SU-DHL-6 (cell line): ENCODE measurements around the gene EMC9.

Experiments used
- EZH2phosphoT487 ChIP-seq: fragments of 200-600 bp; sonication (generic), shearing (Covaris generic); conservative IDR thresholded peaks from 2 replicates; pipeline ENCODE4 v1.6.1; 2018; ENCODE audit warnings: mild to moderate bottlenecking, antibody characterized with exemption, low read length, moderate library complexity, mixed read lengths
- TF ChIP-seq, protein P1 (sequence below): fragments of 200-600 bp; sonication (generic); IDR thresholded peaks from one replicate; pipeline ENCODE4 v1.5.1; 2017; ENCODE audit warnings: antibody characterized with exemption, mild to moderate bottlenecking, low read length, moderate library complexity; ENCODE audit not compliant: insufficient read depth, poor library complexity, severe bottlenecking

DNA sequence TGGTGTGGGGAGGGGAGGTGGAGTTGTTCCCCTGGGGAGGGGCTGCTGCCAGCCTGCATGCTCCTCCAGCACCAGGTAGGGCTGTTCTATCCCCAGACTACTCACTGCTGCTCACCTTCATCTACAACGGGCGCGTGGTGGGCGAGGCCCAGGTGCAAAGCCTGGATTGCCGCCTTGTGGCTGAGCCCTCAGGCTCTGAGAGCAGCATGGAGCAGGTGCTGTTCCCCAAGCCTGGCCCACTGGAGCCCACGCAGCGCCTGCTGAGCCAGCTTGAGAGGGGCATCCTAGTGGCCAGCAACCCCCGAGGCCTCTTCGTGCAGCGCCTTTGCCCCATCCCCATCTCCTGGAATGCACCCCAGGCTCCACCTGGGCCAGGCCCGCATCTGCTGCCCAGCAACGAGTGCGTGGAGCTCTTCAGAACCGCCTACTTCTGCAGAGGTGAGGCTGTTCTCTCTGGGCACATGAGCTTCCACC lies 23.2 kb upstream of the EMC9 start:
- TF ChIP-seq, protein P1, sequence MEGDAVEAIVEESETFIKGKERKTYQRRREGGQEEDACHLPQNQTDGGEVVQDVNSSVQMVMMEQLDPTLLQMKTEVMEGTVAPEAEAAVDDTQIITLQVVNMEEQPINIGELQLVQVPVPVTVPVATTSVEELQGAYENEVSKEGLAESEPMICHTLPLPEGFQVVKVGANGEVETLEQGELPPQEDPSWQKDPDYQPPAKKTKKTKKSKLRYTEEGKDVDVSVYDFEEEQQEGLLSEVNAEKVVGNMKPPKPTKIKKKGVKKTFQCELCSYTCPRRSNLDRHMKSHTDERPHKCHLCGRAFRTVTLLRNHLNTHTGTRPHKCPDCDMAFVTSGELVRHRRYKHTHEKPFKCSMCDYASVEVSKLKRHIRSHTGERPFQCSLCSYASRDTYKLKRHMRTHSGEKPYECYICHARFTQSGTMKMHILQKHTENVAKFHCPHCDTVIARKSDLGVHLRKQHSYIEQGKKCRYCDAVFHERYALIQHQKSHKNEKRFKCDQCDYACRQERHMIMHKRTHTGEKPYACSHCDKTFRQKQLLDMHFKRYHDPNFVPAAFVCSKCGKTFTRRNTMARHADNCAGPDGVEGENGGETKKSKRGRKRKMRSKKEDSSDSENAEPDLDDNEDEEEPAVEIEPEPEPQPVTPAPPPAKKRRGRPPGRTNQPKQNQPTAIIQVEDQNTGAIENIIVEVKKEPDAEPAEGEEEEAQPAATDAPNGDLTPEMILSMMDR = no peak
- no peak for TF ChIP-seq EZH2phosphoT487
